Esophagus (tissue), 2 donors: ENCODE data around the gene PRSS2. TPM values are rescaled to one million over a fixed set of nuclear protein-coding genes. Genes with fewer than 3 reads are reported as not detected.
A peak's percentile ranks its signal among the peaks of the same experiment; 100 is the strongest.

ENCODE experiments used
- H3K27ac ChIP-seq, 2 donors: one replicate each; pipeline ENCODE4 v1.5.1; 2013; ENCODE audit warnings: low read depth in 2 of 2, mild to moderate bottlenecking in 2 of 2, inconsistent platforms in 1 of 2, low read length in 1 of 2, moderate library complexity in 1 of 2
- H3K27me3 ChIP-seq, 2 donors: one replicate each; pipeline ENCODE4 v1.6.1; 2013; ENCODE audit warnings: low read length in 2 of 2, control low read depth in 1 of 2, mild to moderate bottlenecking in 1 of 2; ENCODE audit not compliant: insufficient read depth in 2 of 2, control insufficient read depth in 1 of 2
- H3K36me3 ChIP-seq, 2 donors: one replicate each; pipeline ENCODE4 v1.6.1; 2013; ENCODE audit warnings: low read length in 1 of 2; ENCODE audit not compliant: control insufficient read depth in 2 of 2, insufficient read depth in 2 of 2
- H3K4me1 ChIP-seq, 2 donors: one replicate each; pipeline ENCODE4 v1.6.1; 2013; ENCODE audit warnings: low read length in 1 of 2; ENCODE audit not compliant: control insufficient read depth in 2 of 2, insufficient read depth in 2 of 2
- H3K4me3 ChIP-seq, 2 donors: one replicate each; pipeline ENCODE4 v1.5.1; 2013; ENCODE audit warnings: low read length in 2 of 2, mild to moderate bottlenecking in 2 of 2, low read depth in 1 of 2, moderate library complexity in 1 of 2
- H3K9me3 ChIP-seq, 2 donors: one replicate each; pipeline ENCODE4 v1.6.1; 2013; ENCODE audit warnings: mild to moderate bottlenecking in 2 of 2, low read depth in 1 of 2, low read length in 1 of 2, moderate library complexity in 1 of 2; ENCODE audit not compliant: control insufficient read depth in 2 of 2, insufficient read depth in 1 of 2
- WGBS, 2 donors: extraction: QIAGEN DNeasy Blood & Tissue Kit; methylation state at CpG; one replicate each; pipeline ENCODE4 v1.1.7; 2013; 5-methylcytosine and 5-hydroxymethylcytosine counted together
- polyA plus RNA-seq, 2 donors: library from polyadenylated mRNA; stranded (reverse); fragments of 200-250 nt; gene quantifications; one replicate each; pipeline ENCODE4 v1.2.3, GENCODE V29; 2013
- donor health status: healthy with polysubstance abuse.
- donor health status: Bipolar disorder and iron deficiency.

The PRSS2 gene
- polyA plus RNA-seq, 2 donors, result 0.61 to 3.3 TPM

DNA sequence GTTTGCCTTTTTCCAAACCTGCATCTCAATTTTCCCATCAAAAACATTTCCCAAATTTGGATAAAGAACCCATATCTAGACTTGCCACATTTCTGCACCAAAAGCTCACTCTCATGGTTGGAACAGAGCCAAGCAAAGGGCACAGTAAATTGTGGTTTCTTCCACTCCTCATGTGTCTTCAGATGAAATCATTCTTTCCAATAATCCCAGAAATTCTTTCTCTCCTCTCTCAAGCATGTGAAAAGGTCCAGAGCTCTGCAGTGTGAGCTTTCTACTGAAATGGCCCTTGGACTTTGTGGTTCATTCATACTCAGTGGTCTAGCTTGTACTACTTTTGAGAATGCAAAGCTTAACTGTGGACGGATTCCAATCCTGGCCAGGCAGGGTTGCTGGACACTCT, 19.8 kb downstream of the PRSS2 start:
- H3K27ac ChIP-seq, result no peak overlapping the region
- H3K27me3 ChIP-seq, result no peaks in the 10 kb centered on the region
- WGBS, 2 donors, result 84 to 90% methylated on average over 1 of the region's 1 CpG
- no peaks in the 10 kb centered on the region for H3K36me3 ChIP-seq
- H3K9me3 ChIP-seq, result no peaks in the 10 kb centered on the region
- no peak overlapping the region for H3K4me3 ChIP-seq
- H3K4me1 ChIP-seq, result no peaks in the 10 kb centered on the region

DNA sequence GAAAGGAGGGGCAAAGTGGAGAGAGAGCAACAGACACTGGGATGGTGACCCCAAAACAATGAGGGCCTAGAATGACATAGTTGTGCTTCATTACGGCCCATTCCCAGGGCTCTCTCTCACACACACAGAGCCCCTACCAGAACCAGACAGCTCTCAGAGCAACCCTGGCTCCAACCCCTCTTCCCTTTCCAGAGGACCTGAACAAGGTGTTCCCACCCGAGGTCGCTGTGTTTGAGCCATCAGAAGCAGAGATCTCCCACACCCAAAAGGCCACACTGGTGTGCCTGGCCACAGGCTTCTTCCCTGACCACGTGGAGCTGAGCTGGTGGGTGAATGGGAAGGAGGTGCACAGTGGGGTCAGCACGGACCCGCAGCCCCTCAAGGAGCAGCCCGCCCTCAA, 20.7 kb downstream of the PRSS2 start:
- Histone ChIP-seq H3K27ac (no peak overlapping the region), H3K4me1 (no peaks in the 10 kb centered on the region), H3K27me3 (peaks cover 0 to 3% of the 10 kb centered on the region in 2 donors), H3K9me3 (peaks cover 0 to 2% of the 10 kb centered on the region in 2 donors), H3K36me3 (no peaks in the 10 kb centered on the region), H3K4me3 (no peak overlapping the region)
- WGBS, 2 donors, result 83 to 87% methylated on average over 7 of the region's 7 CpGs

DNA sequence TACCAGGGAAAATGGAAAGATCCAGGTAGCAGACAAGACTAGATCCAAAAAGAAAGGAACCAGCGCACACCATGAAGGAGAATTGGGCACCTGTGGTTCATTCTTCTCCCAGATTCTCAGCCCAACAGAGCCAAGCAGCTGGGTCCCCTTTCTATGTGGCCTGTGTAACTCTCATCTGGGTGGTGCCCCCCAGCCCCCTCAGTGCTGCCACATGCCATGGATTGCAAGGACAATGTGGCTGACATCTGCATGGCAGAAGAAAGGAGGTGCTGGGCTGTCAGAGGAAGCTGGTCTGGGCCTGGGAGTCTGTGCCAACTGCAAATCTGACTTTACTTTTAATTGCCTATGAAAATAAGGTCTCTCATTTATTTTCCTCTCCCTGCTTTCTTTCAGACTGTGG, 21.4 kb downstream of the PRSS2 start:
- no peak overlapping the region for H3K4me3 ChIP-seq
- peaks cover under 1 to 3% of the 10 kb centered on the region in 2 donors for H3K4me1 ChIP-seq
- peaks cover 0 to 2% of the 10 kb centered on the region in 2 donors for H3K9me3 ChIP-seq
- H3K36me3 ChIP-seq, result no peaks in the 10 kb centered on the region
- peaks cover 0 to 8% of the 10 kb centered on the region in 2 donors for H3K27me3 ChIP-seq
- no peak overlapping the region for H3K27ac ChIP-seq
- WGBS, 2 donors, result 92 to 94% methylated on average over 1 of the region's 1 CpG

DNA sequence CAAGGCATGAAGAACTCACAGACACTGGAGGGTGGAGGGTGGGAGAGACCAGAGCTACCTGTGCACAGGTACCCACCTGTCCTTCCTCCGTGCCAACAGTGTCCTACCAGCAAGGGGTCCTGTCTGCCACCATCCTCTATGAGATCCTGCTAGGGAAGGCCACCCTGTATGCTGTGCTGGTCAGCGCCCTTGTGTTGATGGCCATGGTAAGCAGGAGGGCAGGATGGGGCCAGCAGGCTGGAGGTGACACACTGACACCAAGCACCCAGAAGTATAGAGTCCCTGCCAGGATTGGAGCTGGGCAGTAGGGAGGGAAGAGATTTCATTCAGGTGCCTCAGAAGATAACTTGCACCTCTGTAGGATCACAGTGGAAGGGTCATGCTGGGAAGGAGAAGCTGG, 21.8 kb downstream of the PRSS2 start:
- Histone ChIP-seq H3K4me1 (peaks cover 5 to 6% of the 10 kb centered on the region in 2 donors), H3K27ac (no peak overlapping the region), H3K9me3 (peaks cover 0 to 2% of the 10 kb centered on the region in 2 donors), H3K4me3 (no peak overlapping the region), H3K36me3 (no peaks in the 10 kb centered on the region), H3K27me3 (peaks cover 0 to 8% of the 10 kb centered on the region in 2 donors)
- 89 to 93% methylated on average over 2 of the region's 2 CpGs for WGBS, 2 donors

DNA sequence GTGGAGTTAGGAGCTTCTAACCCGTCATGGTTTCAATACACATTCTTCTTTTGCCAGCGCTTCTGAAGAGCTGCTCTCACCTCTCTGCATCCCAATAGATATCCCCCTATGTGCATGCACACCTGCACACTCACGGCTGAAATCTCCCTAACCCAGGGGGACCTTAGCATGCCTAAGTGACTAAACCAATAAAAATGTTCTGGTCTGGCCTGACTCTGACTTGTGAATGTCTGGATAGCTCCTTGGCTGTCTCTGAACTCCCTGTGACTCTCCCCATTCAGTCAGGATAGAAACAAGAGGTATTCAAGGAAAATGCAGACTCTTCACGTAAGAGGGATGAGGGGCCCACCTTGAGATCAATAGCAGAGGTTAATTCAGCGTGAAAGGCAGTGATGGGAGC, 22.4 kb downstream of the PRSS2 start:
- peaks cover 0 to 2% of the 10 kb centered on the region in 2 donors for H3K9me3 ChIP-seq
- H3K27ac ChIP-seq, result no peak overlapping the region
- WGBS, 2 donors, result 82 to 84% methylated on average over 5 of the region's 5 CpGs
- no peak overlapping the region for H3K4me3 ChIP-seq
- peaks cover 6 to 7% of the 10 kb centered on the region in 2 donors for H3K4me1 ChIP-seq
- no peaks in the 10 kb centered on the region for H3K36me3 ChIP-seq
- H3K27me3 ChIP-seq, result peaks cover 0 to 8% of the 10 kb centered on the region in 2 donors

DNA sequence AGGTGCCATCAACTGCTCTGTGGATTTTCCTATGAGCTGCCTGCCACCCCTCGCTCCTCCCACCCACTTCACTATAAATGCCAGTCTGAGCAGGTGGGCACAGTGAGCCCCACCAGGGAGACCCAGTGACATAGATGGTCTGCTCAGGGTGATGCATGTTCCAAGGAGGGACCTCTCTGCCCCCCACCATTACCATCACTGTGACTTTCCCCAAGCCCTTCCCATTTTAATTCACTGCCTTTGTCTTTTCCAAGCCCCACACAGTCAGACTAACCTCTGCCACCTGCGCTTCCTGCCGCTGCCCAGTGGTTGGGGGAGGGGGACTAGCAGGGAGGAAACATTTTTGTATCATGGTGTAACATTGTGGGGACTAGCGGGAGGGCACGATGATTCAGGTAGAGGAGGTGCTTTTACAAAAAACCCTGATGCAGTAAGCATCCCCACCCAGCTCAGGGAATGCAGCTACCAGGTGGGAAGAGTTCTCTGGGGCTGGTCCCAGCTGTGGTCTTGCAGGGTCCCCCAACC, 24.6 kb downstream of the PRSS2 start:
- Histone ChIP-seq H3K9me3 (peaks cover 0 to 2% of the 10 kb centered on the region in 2 donors), H3K36me3 (no peaks in the 10 kb centered on the region), H3K4me1 (peaks cover 6 to 7% of the 10 kb centered on the region in 2 donors), H3K27ac (no peak overlapping the region), H3K27me3 (peaks cover 0 to 8% of the 10 kb centered on the region in 2 donors), H3K4me3 (no peak overlapping the region)
- WGBS, 2 donors, result 47 to 58% methylated on average over 5 of the region's 5 CpGs

DNA sequence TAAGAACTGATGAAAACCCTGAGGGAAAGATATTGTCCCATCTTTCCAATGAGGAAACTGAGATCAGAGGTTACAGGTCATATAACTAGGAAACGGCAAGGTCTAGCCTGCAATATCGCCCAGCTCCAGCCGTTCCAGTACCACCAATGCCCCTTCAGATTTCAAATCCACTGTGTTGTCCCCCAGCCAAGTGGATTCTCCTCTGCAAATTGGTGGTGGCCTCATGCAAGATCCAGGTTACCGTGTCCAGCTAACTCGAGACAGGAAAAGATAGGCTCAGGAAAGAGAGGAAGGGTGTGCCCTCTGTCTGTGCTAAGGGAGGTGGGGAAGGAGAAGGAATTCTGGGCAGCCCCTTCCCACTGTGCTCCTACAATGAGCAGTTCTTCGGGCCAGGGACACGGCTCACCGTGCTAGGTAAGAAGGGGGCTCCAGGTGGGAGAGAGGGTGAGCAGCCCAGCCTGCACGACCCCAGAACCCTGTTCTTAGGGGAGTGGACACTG, 25.3 kb downstream of the PRSS2 start:
- H3K4me1 ChIP-seq, result peaks cover 6 to 7% of the 10 kb centered on the region in 2 donors
- H3K4me3 ChIP-seq, result peak overlapping the region in 1 of 2 donors; percentile 47
- peak overlapping the region; percentile 70 to 78 for H3K27ac ChIP-seq
- H3K36me3 ChIP-seq, result no peaks in the 10 kb centered on the region
- H3K9me3 ChIP-seq, result peaks cover 0 to 2% of the 10 kb centered on the region in 2 donors
- WGBS, 2 donors, result 53 to 58% methylated on average over 9 of the region's 9 CpGs
- H3K27me3 ChIP-seq, result peaks cover 0 to 8% of the 10 kb centered on the region in 2 donors

DNA sequence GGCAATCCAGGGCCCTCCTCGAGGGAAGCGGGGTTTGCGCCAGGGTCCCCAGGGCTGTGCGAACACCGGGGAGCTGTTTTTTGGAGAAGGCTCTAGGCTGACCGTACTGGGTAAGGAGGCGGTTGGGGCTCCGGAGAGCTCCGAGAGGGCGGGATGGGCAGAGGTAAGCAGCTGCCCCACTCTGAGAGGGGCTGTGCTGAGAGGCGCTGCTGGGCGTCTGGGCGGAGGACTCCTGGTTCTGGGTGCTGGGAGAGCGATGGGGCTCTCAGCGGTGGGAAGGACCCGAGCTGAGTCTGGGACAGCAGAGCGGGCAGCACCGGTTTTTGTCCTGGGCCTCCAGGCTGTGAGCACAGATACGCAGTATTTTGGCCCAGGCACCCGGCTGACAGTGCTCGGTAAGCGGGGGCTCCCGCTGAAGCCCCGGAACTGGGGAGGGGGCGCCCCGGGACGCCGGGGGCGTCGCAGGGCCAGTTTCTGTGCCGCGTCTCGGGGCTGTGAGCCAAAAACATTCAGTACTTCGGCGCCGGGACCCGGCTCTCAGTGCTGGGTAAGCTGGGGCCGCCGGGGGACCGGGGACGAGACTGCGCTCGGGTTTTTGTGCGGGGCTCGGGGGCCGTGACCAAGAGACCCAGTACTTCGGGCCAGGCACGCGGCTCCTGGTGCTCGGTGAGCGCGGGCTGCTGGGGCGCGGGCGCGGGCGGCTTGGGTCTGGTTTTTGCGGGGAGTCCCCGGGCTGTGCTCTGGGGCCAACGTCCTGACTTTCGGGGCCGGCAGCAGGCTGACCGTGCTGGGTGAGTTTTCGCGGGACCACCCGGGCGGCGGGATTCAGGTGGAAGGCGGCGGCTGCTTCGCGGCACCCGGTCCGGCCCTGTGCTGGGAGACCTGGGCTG, 26.0 kb downstream of the PRSS2 start:
- no peaks in the 10 kb centered on the region for H3K36me3 ChIP-seq
- peaks cover 0 to 8% of the 10 kb centered on the region in 2 donors for H3K27me3 ChIP-seq
- H3K9me3 ChIP-seq, result peaks cover 0 to 2% of the 10 kb centered on the region in 2 donors
- peak overlapping the region; percentile 70 to 78 for H3K27ac ChIP-seq
- WGBS, 2 donors, result 4 to 6% methylated on average over 67 to 74 of the region's 74 CpGs
- peak overlapping the region; percentile 45 to 47 for H3K4me3 ChIP-seq
- peaks cover 6 to 7% of the 10 kb centered on the region in 2 donors for H3K4me1 ChIP-seq

DNA sequence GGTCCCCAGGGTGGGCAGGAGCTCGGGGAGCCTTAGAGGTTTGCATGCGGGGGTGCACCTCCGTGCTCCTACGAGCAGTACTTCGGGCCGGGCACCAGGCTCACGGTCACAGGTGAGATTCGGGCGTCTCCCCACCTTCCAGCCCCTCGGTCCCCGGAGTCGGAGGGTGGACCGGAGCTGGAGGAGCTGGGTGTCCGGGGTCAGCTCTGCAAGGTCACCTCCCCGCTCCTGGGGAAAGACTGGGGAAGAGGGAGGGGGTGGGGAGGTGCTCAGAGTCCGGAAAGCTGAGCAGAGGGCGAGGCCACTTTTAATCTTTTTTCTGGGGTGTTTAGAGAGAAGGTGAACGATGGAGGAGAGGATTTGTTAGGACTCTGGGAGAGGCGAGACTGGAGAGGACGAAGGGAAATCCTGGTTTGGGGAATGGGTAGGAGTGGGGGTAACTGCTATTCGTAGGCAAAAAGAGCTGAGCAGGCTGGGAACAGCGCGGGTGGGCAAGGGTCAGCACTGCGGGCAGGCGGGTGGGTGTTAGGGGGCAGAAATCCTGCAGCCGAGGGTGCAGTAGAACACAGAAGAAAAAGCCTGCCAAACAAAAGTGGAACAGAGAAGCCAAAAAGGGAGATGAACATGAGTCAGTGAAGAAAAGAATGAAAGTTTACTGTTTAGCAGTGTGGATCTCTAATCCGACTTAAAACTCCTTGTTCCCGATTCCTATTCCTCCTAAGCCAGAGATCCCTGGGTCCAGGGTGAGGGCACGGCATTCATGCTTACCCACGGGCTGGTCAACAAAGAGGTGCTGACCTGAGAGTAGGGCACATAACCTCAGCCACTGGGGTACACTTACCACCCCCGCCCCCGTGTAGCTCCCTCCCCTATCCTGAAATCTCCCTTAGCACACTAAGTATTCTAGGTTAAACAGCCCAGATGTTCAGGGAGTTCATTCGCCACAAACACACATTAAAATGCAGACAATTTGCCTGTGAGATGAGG, 26.9 kb downstream of the PRSS2 start:
- WGBS, 2 donors, result 4% methylated on average over 33 of the region's 33 CpGs
- peaks cover 0 to 8% of the 10 kb centered on the region in 2 donors for H3K27me3 ChIP-seq
- peak overlapping the region; percentile 45 to 47 for H3K4me3 ChIP-seq

More for the DNA sequence above, 26.9 kb downstream of the PRSS2 start:
- peaks cover 6 to 7% of the 10 kb centered on the region in 2 donors for H3K4me1 ChIP-seq
- no peaks in the 10 kb centered on the region for H3K36me3 ChIP-seq
- peak overlapping the region; percentile 70 to 78 for H3K27ac ChIP-seq
- peaks cover 0 to 2% of the 10 kb centered on the region in 2 donors for H3K9me3 ChIP-seq
